ENCODE measurements around the gene NKX2-2.

- TF ChIP-seq, protein P1, sequence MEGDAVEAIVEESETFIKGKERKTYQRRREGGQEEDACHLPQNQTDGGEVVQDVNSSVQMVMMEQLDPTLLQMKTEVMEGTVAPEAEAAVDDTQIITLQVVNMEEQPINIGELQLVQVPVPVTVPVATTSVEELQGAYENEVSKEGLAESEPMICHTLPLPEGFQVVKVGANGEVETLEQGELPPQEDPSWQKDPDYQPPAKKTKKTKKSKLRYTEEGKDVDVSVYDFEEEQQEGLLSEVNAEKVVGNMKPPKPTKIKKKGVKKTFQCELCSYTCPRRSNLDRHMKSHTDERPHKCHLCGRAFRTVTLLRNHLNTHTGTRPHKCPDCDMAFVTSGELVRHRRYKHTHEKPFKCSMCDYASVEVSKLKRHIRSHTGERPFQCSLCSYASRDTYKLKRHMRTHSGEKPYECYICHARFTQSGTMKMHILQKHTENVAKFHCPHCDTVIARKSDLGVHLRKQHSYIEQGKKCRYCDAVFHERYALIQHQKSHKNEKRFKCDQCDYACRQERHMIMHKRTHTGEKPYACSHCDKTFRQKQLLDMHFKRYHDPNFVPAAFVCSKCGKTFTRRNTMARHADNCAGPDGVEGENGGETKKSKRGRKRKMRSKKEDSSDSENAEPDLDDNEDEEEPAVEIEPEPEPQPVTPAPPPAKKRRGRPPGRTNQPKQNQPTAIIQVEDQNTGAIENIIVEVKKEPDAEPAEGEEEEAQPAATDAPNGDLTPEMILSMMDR (IDR thresholded peaks at IDR 0.05), result no peak
- TF ChIP-seq POLR2A (IDR thresholded peaks at IDR 0.05), result no peak
Measured at GRCh38 chr20:21554376-21554890, 40.6 kb upstream of the NKX2-2 start.

Data from lower leg skin (tissue), 3 donors.